Tibial nerve (tissue), 4 donors: Measurements from ENCODE around the gene TAOK1. TPM values are rescaled to one million over a fixed set of nuclear protein-coding genes. Genes with fewer than 3 reads are reported as not detected.

ENCODE experiments used
- DNase-seq, 2 donors: peaks; one replicate each; pipeline ENCODE4 v3.0.0-alpha.2; 2019; ENCODE audit warnings: low spot score in 2 of 2
- H3K27ac ChIP-seq, 4 donors: fragments of 200-600 bp; sonication (generic) in 3 of 4; one replicate each; pipeline ENCODE4 v1.5.1; 2017 to 2019; ENCODE audit warnings: mild to moderate bottlenecking in 1 of 4
- H3K27me3 ChIP-seq, 2 donors: fragments of 200-600 bp; sonication (generic) in 1 of 2; one replicate each; pipeline versions ENCODE4 v1.5.1 to v1.6.0; 2017 to 2019
- H3K36me3 ChIP-seq, 3 donors: fragments of 200-600 bp; sonication (generic); one replicate each; pipeline ENCODE4 v1.5.1; 2018 to 2019
- H3K4me1 ChIP-seq, 4 donors: fragments of 200-600 bp; sonication (generic) in 3 of 4; one replicate each; pipeline ENCODE4 v1.5.1; 2017 to 2019
- H3K4me3 ChIP-seq, 4 donors: fragments of 200-600 bp; sonication (generic) in 3 of 4; one replicate each; pipeline ENCODE4 v1.5.1; 2017 to 2019; ENCODE audit warnings: mild to moderate bottlenecking in 1 of 4, moderate library complexity in 1 of 4
- H3K9me3 ChIP-seq, 4 donors: fragments of 200-600 bp; sonication (generic) in 3 of 4; one replicate each; pipeline ENCODE4 v1.5.1; 2017 to 2019
- CTCF ChIP-seq, 5 experiments: fragments of 200-600 bp in 3 of 5; fragments of 450-650 bp in 2 of 5; sonication (generic) in 3 of 5; IDR thresholded peaks; one replicate each; pipeline ENCODE4 v1.5.1; 2016 to 2019; ENCODE audit warnings: antibody characterized with exemption in 5 of 5, mild to moderate bottlenecking in 3 of 5, moderate library complexity in 2 of 5
- EP300 ChIP-seq, 2 donors: sonication (generic); formaldehyde crosslinking; IDR thresholded peaks; one replicate each; pipeline ENCODE4 v1.6.1; 2017; ENCODE audit warnings: antibody characterized with exemption in 2 of 2, mild to moderate bottlenecking in 1 of 2
- POLR2A ChIP-seq, 2 donors: fragments of 450-650 bp; IDR thresholded peaks; one replicate each; pipeline ENCODE4 v1.6.1; 2017; ENCODE audit warnings: antibody characterized with exemption in 2 of 2, mild to moderate bottlenecking in 2 of 2, moderate library complexity in 2 of 2
- WGBS, 2 donors: methylation state at CpG; one replicate each; pipeline ENCODE4 v1.1.5; 2018; 5-methylcytosine and 5-hydroxymethylcytosine counted together
- total RNA-seq, 4 donors: library from RNA; depleted of rRNA; stranded (reverse); fragments of >200 nt; gene quantifications; one replicate each; pipeline ENCODE4 v1.1.0, GENCODE V29; 2016

The TAOK1 gene
- total RNA-seq, 4 donors from 2014 or later: 63.0 to 86.1 (median 73.7) TPM

- Histone ChIP-seq H3K4me3 (no peak overlapping the region), H3K36me3 (peaks cover 0 to 41% (median 12%) of the 10 kb centered on the region in 3 donors), H3K4me1 (peaks cover 0 to 10% (median 0%) of the 10 kb centered on the region in 4 donors), H3K9me3 (no peaks in the 10 kb centered on the region), H3K27ac (no peak overlapping the region), H3K27me3 (no peaks in the 10 kb centered on the region)
- no peak for TF ChIP-seq EP300 (IDR thresholded peaks at IDR 0.05)
- TF ChIP-seq POLR2A (IDR thresholded peaks at IDR 0.05): no peak
- no peak for TF ChIP-seq CTCF (IDR thresholded peaks at IDR 0.05)
- no peak for DNase-seq
- WGBS, 2 donors: 91 to 100% methylated on average over 1 of the region's 1 CpG
Observed at GRCh38 chr17:29546085-29546484, 155.9 kb downstream of the TAOK1 start.

GRCh38 chr17:29546830-29547229, 156.7 kb downstream of the TAOK1 start:
- Histone ChIP-seq H3K9me3 (no peaks in the 10 kb centered on the region), H3K4me3 (no peak overlapping the region), H3K27me3 (no peaks in the 10 kb centered on the region), H3K4me1 (peaks cover 0 to 10% (median 0%) of the 10 kb centered on the region in 4 donors), H3K36me3 (peaks cover 0 to 34% (median 12%) of the 10 kb centered on the region in 3 donors), H3K27ac (no peak overlapping the region)
- DNase-seq: no peak
- 93 to 94% methylated on average over 1 of the region's 1 CpG for WGBS, 2 donors
- TF ChIP-seq EP300 (IDR thresholded peaks at IDR 0.05) (no peak), CTCF (IDR thresholded peaks at IDR 0.05) (no peak), POLR2A (IDR thresholded peaks at IDR 0.05) (no peak)

GRCh38 chr17:29549177-29549923, 159.2 kb downstream of the TAOK1 start:
- H3K27ac ChIP-seq: no peak overlapping the region
- H3K9me3 ChIP-seq: no peaks in the 10 kb centered on the region
- peaks cover 0 to 10% (median 0%) of the 10 kb centered on the region in 4 donors for H3K4me1 ChIP-seq
- no peak for TF ChIP-seq EP300 (IDR thresholded peaks at IDR 0.05)
- no peak for TF ChIP-seq CTCF (IDR thresholded peaks at IDR 0.05)
- no peak for TF ChIP-seq POLR2A (IDR thresholded peaks at IDR 0.05)
- WGBS, 2 donors: 23 to 26% methylated on average over 5 of the region's 5 CpGs
- DNase-seq: no peak
- H3K36me3 ChIP-seq: peaks cover 0 to 8% (median 0%) of the 10 kb centered on the region in 3 donors
- H3K27me3 ChIP-seq: no peaks in the 10 kb centered on the region
- H3K4me3 ChIP-seq: no peak overlapping the region

- no peaks in the 10 kb centered on the region for H3K9me3 ChIP-seq
- WGBS, 2 donors: 48 to 57% methylated on average over 3 of the region's 3 CpGs
- DNase-seq: no peak
- H3K36me3 ChIP-seq: peaks cover 0 to 19% (median 0%) of the 10 kb centered on the region in 3 donors
- H3K4me3 ChIP-seq: no peak overlapping the region
- no peak overlapping the region for H3K27ac ChIP-seq
- no peaks in the 10 kb centered on the region for H3K27me3 ChIP-seq
- TF ChIP-seq EP300 (IDR thresholded peaks at IDR 0.05) (no peak), CTCF (IDR thresholded peaks at IDR 0.05) (no peak), POLR2A (IDR thresholded peaks at IDR 0.05) (no peak)
- peaks cover 0 to 7% (median 0%) of the 10 kb centered on the region in 4 donors for H3K4me1 ChIP-seq
Observed at GRCh38 chr17:29555840-29556239, 165.7 kb downstream of the TAOK1 start.

GRCh38 chr17:29557085-29557738, 167.0 kb downstream of the TAOK1 start:
- H3K4me3 ChIP-seq: no peak overlapping the region
- peaks cover 0 to 10% (median 4%) of the 10 kb centered on the region in 4 donors for H3K4me1 ChIP-seq
- TF ChIP-seq POLR2A (IDR thresholded peaks at IDR 0.05) (no peak), EP300 (IDR thresholded peaks at IDR 0.05) (no peak), CTCF (IDR thresholded peaks at IDR 0.05) (no peak)
- no peak for DNase-seq
- no peaks in the 10 kb centered on the region for H3K9me3 ChIP-seq
- peaks cover 2 to 33% (median 4%) of the 10 kb centered on the region in 3 donors for H3K36me3 ChIP-seq
- WGBS, 2 donors: 86 to 94% methylated on average over 1 of the region's 1 CpG
- H3K27ac ChIP-seq: no peak overlapping the region
- H3K27me3 ChIP-seq: no peaks in the 10 kb centered on the region
